Cardiac muscle cell (in vitro differentiated cells and primary cell): ENCODE data around the gene KIAA1143. TPM values are rescaled to one million over a fixed set of nuclear protein-coding genes. Genes with fewer than 3 reads are reported as not detected.

ENCODE experiments used
- DNase-seq, 2 donors: peaks; one replicate each; pipeline versions ENCODE4 v3.0.0 to v3.0.0-alpha.2; 2010 to 2017; ENCODE audit warnings: low read depth in 1 of 2, low spot score in 1 of 2
- H3K27ac ChIP-seq: fragments of 200-600 bp; sonication (generic); 2 replicates; pipeline ENCODE4 v1.5.1; 2016
- H3K27me3 ChIP-seq: fragments of 200-600 bp; sonication (generic); 2 replicates; pipeline ENCODE4 v1.6.0; 2016; ENCODE audit warnings: control low read depth
- H3K36me3 ChIP-seq: fragments of 200-600 bp; sonication (generic); 2 replicates; pipeline ENCODE4 v1.5.1; 2016; ENCODE audit warnings: control low read depth
- H3K4me1 ChIP-seq: fragments of 200-600 bp; sonication (generic); 2 replicates; pipeline ENCODE4 v1.8.1; 2017; ENCODE audit warnings: low read depth, mild to moderate bottlenecking, mixed run types
- H3K4me3 ChIP-seq: fragments of 200-600 bp; sonication (generic); 2 replicates; pipeline ENCODE4 v1.5.1; 2016; ENCODE audit warnings: mild to moderate bottlenecking
- H3K9me3 ChIP-seq: fragments of 200-600 bp; sonication (generic); 2 replicates; pipeline ENCODE4 v1.5.1; 2017; ENCODE audit warnings: low read depth, mild to moderate bottlenecking, control low read depth
- polyA plus RNA-seq: library from polyadenylated mRNA; unstranded; fragments of >200 nt; fragmentation: Nextera tagmentation; extraction: Ambion mirVana; gene quantifications from 2 replicates; pipeline ENCODE4 v1.2.1, GENCODE V29; 2016
- total RNA-seq: library from RNA; depleted of rRNA; stranded (reverse); fragments of >200 nt; gene quantifications from 2 replicates; pipeline ENCODE4 v1.2.3, GENCODE V29; 2016
- TF ChIP-seq, protein P1 (sequence below): IDR thresholded peaks from 2 replicates; pipeline ENCODE4 v1.5.1; 2012; ENCODE audit warnings: low read depth, mild to moderate bottlenecking, low read length

KIAA1143 gene
- total RNA-seq: 30.4 and 33.7 TPM in 2 replicates
- 20.9 and 24.2 TPM in 2 replicates for polyA plus RNA-seq

GRCh38 chr3:44761424-44762169 is at the start of gene KIAA1143, which contains the start of gene KIF15:
Gene KIAA1143 (minus strand): TSS chr3:44761619. CDS start chr3:44761602, 17 bp downstream.
Gene KIF15 (plus strand): TSS chr3:44761794. CDS start chr3:44761866, 72 bp downstream.
- H3K4me1 ChIP-seq: no peaks in the 10 kb centered on the region
- no peaks in the 10 kb centered on the region for H3K9me3 ChIP-seq
- H3K36me3 ChIP-seq: no peaks in the 10 kb centered on the region
- H3K27ac ChIP-seq: peak within 1 kb of the TSS; percentile 84
- TF ChIP-seq, protein P1, sequence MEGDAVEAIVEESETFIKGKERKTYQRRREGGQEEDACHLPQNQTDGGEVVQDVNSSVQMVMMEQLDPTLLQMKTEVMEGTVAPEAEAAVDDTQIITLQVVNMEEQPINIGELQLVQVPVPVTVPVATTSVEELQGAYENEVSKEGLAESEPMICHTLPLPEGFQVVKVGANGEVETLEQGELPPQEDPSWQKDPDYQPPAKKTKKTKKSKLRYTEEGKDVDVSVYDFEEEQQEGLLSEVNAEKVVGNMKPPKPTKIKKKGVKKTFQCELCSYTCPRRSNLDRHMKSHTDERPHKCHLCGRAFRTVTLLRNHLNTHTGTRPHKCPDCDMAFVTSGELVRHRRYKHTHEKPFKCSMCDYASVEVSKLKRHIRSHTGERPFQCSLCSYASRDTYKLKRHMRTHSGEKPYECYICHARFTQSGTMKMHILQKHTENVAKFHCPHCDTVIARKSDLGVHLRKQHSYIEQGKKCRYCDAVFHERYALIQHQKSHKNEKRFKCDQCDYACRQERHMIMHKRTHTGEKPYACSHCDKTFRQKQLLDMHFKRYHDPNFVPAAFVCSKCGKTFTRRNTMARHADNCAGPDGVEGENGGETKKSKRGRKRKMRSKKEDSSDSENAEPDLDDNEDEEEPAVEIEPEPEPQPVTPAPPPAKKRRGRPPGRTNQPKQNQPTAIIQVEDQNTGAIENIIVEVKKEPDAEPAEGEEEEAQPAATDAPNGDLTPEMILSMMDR: no peak
- H3K27me3 ChIP-seq: no peaks in the 10 kb centered on the region
- H3K4me3 ChIP-seq: peak within 1 kb of the TSS; percentile 92
- DNase-seq: peak; percentile 97 to 98

GRCh38 chr3:44805960-44806359 is 44.5 kb upstream of the KIAA1143 start:
- H3K27me3 ChIP-seq: no peaks in the 10 kb centered on the region
- no peaks in the 10 kb centered on the region for H3K9me3 ChIP-seq
- no peak overlapping the region for H3K4me3 ChIP-seq
- DNase-seq: no peak
- H3K4me1 ChIP-seq: no peaks in the 10 kb centered on the region
- H3K27ac ChIP-seq: no peak overlapping the region
- peaks cover 2% of the 10 kb centered on the region for H3K36me3 ChIP-seq
- TF ChIP-seq, protein P1: no peak

- Histone ChIP-seq H3K4me1 (no peaks in the 10 kb centered on the region), H3K4me3 (no peak overlapping the region), H3K36me3 (peaks cover 2% of the 10 kb centered on the region), H3K27ac (no peak overlapping the region), H3K9me3 (no peaks in the 10 kb centered on the region), H3K27me3 (no peaks in the 10 kb centered on the region)
- TF ChIP-seq, protein P1: no peak
- DNase-seq: no peak
Observed at GRCh38 chr3:44803298-44803697, 41.9 kb upstream of the KIAA1143 start.

DNA sequence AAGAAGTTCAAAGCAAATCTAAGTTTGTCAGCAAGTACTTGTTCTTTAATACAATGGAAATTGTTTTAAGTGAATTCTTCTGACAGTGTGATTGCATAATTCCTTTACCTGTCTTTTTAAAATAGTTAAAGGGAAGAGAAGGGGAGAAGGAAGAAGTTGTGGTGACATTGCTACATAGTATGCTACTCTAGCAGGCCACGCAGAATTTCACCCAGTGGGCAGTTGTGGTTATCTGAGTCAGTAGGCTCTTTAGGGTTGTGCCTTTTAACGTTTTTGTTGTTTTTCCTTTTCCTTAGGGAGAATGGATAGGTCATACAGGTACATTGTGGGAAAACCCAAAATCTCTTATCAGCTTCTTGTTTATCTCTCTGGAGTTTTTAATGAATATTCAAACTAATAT is 40.6 kb upstream of the KIAA1143 start:
- DNase-seq: no peak
- H3K9me3 ChIP-seq: no peaks in the 10 kb centered on the region
- no peak overlapping the region for H3K4me3 ChIP-seq
- peaks cover 2% of the 10 kb centered on the region for H3K36me3 ChIP-seq
- TF ChIP-seq, protein P1: no peak
- H3K4me1 ChIP-seq: no peaks in the 10 kb centered on the region
- no peak overlapping the region for H3K27ac ChIP-seq
- H3K27me3 ChIP-seq: no peaks in the 10 kb centered on the region

DNA sequence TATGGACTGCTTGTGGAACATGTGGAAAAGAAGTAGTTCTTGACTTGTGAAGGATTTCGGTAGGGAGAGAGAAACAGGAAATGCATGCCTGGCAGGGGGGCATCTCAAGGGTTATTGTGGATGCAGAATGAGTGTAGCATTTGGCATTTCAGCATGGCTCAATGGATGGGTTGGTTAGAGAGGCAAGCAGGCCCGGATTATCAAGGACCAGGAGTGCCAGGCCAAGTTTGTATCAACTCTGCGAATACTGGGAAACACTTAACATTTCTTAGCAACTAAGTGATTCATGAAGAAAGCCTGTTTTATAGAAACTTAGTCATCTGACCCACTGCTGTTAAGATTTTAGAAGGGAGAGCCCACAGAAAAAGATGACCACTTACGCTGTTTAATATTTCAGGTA is 33.8 kb upstream of the KIAA1143 start:
- Histone ChIP-seq H3K4me1 (no peaks in the 10 kb centered on the region), H3K36me3 (no peaks in the 10 kb centered on the region)

More for the DNA sequence above, 33.8 kb upstream of the KIAA1143 start:
- no peak for DNase-seq
- Histone ChIP-seq H3K9me3 (no peaks in the 10 kb centered on the region), H3K4me3 (no peak overlapping the region), H3K27ac (no peak overlapping the region), H3K27me3 (no peaks in the 10 kb centered on the region)
- TF ChIP-seq, protein P1: no peak
